ENCODE results near the gene TRIM15.
"Not testable (repeated sequence)": the region's sequence is repeated elsewhere in the genome, so short reads cannot be mapped to it uniquely, and the experiment has no call there.

Gene TRIM15

GRCh38 chr6:30163918-30164654 is 740 bp downstream of the TRIM15 start:
- no peak for TF ChIP-seq ZNF274 (IDR thresholded peaks at IDR 0.05; ENCODE audit: low read depth, low read length)

GRCh38 chr6:30164714-30165113 is 1.4 kb downstream of the TRIM15 start:
- H3K4me3 ChIP-seq (ENCODE audit: low read length): no peak overlapping the region
- no peak for TF ChIP-seq ZNF274 (IDR thresholded peaks at IDR 0.05; ENCODE audit: low read depth, low read length)

More at GRCh38 chr6:30163918-30164654, 740 bp downstream of the TRIM15 start:
- H3K4me3 ChIP-seq (ENCODE audit: low read length): no peak overlapping the region

- not testable (repeated sequence) for H3K4me3 ChIP-seq (ENCODE audit: low read length)
These were observed 1.9 kb downstream of the TRIM15 start for GRCh38 chr6:30165238-30165637.

GRCh38 chr6:30167101-30167500 is 3.8 kb downstream of the TRIM15 start:
- no peak overlapping the region for H3K4me3 ChIP-seq (ENCODE audit: low read length)
- no peak for TF ChIP-seq ZNF274 (IDR thresholded peaks at IDR 0.05; ENCODE audit: low read depth, low read length)

- no peak for TF ChIP-seq ZNF274 (IDR thresholded peaks at IDR 0.05; ENCODE audit: low read depth, low read length)
- no peak overlapping the region for H3K4me3 ChIP-seq (ENCODE audit: low read length)
These were observed 5.4 kb downstream of the TRIM15 start for GRCh38 chr6:30168741-30169140.

- no peak for TF ChIP-seq ZNF274 (IDR thresholded peaks at IDR 0.05; ENCODE audit: low read depth, low read length)
- no peak overlapping the region for H3K4me3 ChIP-seq (ENCODE audit: low read length)
These were observed 6.6 kb downstream of the TRIM15 start for GRCh38 chr6:30169658-30170614.

GRCh38 chr6:30171677-30172471 is 8.5 kb downstream of the TRIM15 start:
- H3K4me3 ChIP-seq (ENCODE audit: low read length): no peak overlapping the region
- no peak for TF ChIP-seq ZNF274 (IDR thresholded peaks at IDR 0.05; ENCODE audit: low read depth, low read length)

- TF ChIP-seq ZNF274 (IDR thresholded peaks at IDR 0.05; ENCODE audit: low read depth, low read length): no peak
- H3K4me3 ChIP-seq (ENCODE audit: low read length): no peak overlapping the region
These were observed 9.3 kb downstream of the TRIM15 start for GRCh38 chr6:30172681-30173080.

GRCh38 chr6:30175765-30176164 is 12.4 kb downstream of the TRIM15 start:
- TF ChIP-seq ZNF274 (IDR thresholded peaks at IDR 0.05; ENCODE audit: low read depth, low read length): no peak
- no peak overlapping the region for H3K4me3 ChIP-seq (ENCODE audit: low read length)

- no peak for TF ChIP-seq ZNF274 (IDR thresholded peaks at IDR 0.05; ENCODE audit: low read depth, low read length)
- no peak overlapping the region for H3K4me3 ChIP-seq (ENCODE audit: low read length)
These were observed 15.5 kb downstream of the TRIM15 start for GRCh38 chr6:30178837-30179236.

GRCh38 chr6:30180145-30180544 is 16.8 kb downstream of the TRIM15 start:
- no peak overlapping the region for H3K4me3 ChIP-seq (ENCODE audit: low read length)
- no peak for TF ChIP-seq ZNF274 (IDR thresholded peaks at IDR 0.05; ENCODE audit: low read depth, low read length)

- no peak for TF ChIP-seq ZNF274 (IDR thresholded peaks at IDR 0.05; ENCODE audit: low read depth, low read length)
These were observed 21.2 kb downstream of the TRIM15 start for GRCh38 chr6:30184417-30185031.

GRCh38 chr6:30185846-30186484 is 22.6 kb downstream of the TRIM15 start:
- H3K4me3 ChIP-seq (ENCODE audit: low read length): no peak overlapping the region
- TF ChIP-seq ZNF274 (IDR thresholded peaks at IDR 0.05; ENCODE audit: low read depth, low read length): no peak

More at GRCh38 chr6:30184417-30185031, 21.2 kb downstream of the TRIM15 start:
- H3K4me3 ChIP-seq (ENCODE audit: low read length): no peak overlapping the region

Measured in GM08714 (cell line).